VCaP (cell line): ENCODE data around the gene TTYH3.

Source experiments
- H3K27ac ChIP-seq: fragments of 450-650 bp; 2 replicates; pipeline ENCODE4 v1.5.1; 2017
- TF ChIP-seq, protein P1 (sequence below): fragments of 450-650 bp; conservative IDR thresholded peaks from 2 replicates; pipeline ENCODE4 v1.5.1; 2017; ENCODE audit warnings: mild to moderate bottlenecking, moderate library complexity

TTYH3 gene

GRCh38 chr7:2706685-2707126 is 74.9 kb downstream of the TTYH3 start:
- no peak overlapping the region for H3K27ac ChIP-seq
- TF ChIP-seq, protein P1, sequence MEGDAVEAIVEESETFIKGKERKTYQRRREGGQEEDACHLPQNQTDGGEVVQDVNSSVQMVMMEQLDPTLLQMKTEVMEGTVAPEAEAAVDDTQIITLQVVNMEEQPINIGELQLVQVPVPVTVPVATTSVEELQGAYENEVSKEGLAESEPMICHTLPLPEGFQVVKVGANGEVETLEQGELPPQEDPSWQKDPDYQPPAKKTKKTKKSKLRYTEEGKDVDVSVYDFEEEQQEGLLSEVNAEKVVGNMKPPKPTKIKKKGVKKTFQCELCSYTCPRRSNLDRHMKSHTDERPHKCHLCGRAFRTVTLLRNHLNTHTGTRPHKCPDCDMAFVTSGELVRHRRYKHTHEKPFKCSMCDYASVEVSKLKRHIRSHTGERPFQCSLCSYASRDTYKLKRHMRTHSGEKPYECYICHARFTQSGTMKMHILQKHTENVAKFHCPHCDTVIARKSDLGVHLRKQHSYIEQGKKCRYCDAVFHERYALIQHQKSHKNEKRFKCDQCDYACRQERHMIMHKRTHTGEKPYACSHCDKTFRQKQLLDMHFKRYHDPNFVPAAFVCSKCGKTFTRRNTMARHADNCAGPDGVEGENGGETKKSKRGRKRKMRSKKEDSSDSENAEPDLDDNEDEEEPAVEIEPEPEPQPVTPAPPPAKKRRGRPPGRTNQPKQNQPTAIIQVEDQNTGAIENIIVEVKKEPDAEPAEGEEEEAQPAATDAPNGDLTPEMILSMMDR = no peak

GRCh38 chr7:2707481-2707880 is 75.7 kb downstream of the TTYH3 start:
- no peak overlapping the region for H3K27ac ChIP-seq
- TF ChIP-seq, protein P1 = no peak

GRCh38 chr7:2708041-2708440 is 76.3 kb downstream of the TTYH3 start:
- H3K27ac ChIP-seq = no peak overlapping the region
- TF ChIP-seq, protein P1 = no peak

DNA sequence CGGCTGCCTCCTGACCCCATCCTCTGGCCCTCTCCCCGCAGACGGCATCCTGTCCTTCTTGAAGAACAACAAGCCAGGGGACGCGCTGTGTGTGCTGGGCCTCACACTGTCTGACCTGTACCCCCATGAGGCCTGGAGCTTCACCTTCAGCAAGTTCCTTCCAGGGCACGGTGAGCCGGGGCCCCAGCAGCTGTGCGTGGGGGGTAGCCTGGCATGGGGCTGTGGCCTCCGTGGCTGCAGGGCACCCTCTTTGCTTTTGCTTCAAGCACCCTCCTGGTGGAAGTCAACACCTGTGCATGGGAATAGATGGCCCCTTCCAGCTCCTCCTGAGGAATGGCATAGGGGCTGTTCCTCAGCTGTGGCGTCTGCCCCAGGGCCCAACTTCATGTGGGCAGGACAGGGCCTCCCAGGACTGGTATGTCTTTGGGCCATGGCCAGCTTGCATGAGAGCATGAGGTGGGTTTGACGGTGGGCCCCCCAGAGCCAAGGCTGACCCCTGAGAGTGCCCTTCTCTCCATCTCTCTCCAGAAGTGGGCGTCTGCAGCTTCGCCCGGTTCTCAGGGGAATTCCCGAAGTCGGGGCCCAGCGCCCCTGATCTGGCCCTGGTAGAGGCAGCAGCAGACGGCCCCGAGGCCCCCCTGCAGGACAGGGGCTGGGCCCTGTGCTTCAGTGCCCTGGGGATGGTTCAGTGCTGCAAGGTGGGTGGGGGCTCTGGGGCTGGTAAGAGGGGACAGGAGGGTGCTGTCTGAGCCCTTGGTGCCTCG is 76.9 kb downstream of the TTYH3 start:
- TF ChIP-seq, protein P1 = no peak
- no peak overlapping the region for H3K27ac ChIP-seq

- TF ChIP-seq, protein P1 = no peak
- H3K27ac ChIP-seq = no peak overlapping the region
Measured at GRCh38 chr7:2709553-2710285, 77.9 kb downstream of the TTYH3 start.

- H3K27ac ChIP-seq = no peak overlapping the region
- TF ChIP-seq, protein P1 = no peak
Measured at GRCh38 chr7:2710286-2710655, 78.5 kb downstream of the TTYH3 start.

DNA sequence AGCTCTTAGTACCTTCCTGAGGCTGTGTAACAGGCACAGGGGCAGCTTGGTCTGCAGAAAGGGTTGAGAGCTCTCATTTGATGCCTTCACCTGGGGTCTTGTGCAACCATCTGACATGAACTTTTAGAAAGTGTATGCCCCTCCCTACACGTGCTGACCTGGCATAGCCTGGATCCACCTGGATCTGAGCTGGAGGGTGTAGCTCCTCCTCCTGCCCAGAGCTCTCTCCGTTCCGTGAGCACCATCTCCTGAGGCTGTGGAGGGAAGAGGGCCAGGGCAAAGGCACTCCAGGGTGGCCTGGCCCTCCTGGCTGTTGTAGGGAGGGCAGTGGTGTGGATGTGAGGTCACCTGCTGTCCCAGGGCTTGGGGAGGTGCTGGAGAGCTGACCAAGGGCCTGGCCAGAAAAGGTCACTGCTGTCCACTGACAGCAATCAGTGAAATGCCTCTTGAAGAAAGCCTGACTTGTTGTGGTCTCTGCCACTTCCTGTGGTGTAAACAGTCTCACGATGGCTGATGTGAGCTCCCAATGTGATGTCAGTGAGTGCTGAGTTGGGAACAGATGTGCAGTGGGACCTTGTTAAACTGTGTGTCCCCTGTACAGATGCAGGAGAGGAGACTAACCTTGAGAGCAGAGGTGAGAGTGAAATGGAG is 79.2 kb downstream of the TTYH3 start:
- TF ChIP-seq, protein P1 = no peak
- H3K27ac ChIP-seq = no peak overlapping the region
